ENCODE measurements around the gene MYO1B.

Gene MYO1B

DNA sequence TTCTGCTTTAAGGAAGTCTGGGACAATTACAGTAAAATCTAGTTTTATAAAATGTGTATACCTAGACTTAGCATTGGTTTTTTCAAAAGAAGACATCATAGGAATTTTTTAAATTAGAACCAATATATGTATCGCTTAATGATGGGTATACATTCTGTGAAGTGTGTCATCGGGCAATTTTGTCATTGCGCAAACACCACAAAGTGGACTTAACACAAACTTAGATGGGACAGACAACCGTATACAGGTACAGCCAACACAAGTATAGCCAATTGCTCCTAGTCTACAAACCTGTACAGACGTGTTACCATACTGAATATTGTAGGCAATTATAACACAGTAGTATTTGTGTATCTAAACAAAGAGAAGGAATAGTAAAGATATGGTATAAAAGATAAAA lies 12.7 kb downstream of the MYO1B start:
- no peak for DNase-seq (ENCODE audit: low read depth in 4 of 4, low spot score in 1 of 4)

DNA sequence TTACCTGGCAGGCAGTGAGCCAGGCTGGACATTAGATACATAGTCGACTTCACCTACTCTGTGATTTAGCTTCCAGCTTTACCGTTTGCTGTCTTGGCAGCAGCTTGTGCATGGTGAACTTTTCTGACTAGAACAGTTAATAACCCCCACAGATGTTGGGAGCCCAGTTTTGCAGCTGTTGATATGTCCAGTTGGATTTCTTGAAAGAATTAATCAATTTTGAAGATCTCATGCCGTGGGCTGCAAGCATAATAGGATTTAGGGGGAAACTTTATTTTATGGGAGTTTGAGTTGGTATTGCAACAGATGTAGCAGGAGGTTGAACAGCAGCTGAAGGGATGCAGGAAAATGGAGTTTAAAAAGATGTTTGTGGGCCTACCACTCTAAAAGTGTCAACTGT lies 13.8 kb downstream of the MYO1B start:
- no peak for DNase-seq (ENCODE audit: low read depth in 4 of 4, low spot score in 1 of 4)

DNA sequence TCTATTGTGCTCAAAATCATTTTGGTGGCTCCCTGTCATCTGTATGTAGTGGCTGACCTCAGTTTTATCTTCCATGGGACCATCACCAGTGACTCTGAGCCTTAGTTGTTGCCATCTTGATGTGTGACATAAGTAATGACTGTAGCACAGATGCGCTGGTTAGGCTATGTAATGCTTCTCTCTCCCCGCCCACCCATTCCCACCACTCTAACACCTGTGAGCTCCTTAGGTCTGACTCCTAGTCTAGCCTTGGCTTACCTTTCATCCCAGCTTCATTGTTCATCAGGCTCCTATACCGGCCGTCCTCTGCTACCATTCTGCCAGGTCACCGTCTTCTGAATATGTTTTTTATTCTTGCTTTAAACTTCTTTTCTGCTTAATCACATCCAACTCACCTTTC lies 17.2 kb downstream of the MYO1B start:
- DNase-seq (ENCODE audit: low read depth in 4 of 4, low spot score in 1 of 4): no peak

DNA sequence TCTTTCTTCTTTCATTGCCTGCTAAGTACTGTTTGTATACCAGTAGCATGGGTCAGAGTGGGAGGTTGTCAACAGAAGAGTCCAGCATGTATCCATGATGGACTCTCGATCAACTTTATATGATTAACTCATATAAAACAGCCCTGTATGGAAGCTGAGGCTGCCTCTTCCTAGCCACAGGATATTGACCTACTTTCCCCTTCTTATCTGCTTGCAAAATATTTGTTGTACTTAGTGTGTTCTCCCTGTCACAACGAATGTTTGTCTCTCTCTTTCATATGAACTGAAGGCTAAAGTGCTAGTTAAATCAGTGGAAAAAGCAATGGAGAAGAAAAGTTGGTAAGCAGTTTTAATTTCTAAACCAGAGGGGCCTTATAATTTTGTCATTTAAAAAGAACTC lies 17.8 kb downstream of the MYO1B start:
- no peak for DNase-seq (ENCODE audit: low read depth in 4 of 4, low spot score in 1 of 4)

DNA sequence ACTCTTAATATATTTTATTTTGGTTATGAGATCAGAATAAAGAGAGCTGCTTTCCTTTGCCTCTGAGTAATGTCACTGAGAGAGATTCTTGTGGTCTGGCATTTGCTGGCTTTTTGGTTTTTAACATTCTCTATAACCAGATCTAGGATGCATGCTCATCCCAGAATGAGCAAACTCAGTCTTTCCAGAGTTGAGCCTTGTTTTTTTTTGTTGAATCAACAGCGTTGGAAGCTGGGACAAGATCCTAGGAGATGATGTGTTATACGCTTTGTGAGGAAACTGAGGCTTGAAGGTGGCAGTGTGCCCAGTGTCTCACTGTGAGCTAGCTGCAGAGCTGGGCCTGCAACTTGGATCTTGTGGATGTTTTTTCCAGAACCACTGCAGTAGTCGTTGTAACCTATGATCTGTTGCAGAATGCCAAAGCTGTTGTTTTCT lies 19.5 kb downstream of the MYO1B start:
- no peak for DNase-seq (ENCODE audit: low read depth in 4 of 4, low spot score in 1 of 4)

DNA sequence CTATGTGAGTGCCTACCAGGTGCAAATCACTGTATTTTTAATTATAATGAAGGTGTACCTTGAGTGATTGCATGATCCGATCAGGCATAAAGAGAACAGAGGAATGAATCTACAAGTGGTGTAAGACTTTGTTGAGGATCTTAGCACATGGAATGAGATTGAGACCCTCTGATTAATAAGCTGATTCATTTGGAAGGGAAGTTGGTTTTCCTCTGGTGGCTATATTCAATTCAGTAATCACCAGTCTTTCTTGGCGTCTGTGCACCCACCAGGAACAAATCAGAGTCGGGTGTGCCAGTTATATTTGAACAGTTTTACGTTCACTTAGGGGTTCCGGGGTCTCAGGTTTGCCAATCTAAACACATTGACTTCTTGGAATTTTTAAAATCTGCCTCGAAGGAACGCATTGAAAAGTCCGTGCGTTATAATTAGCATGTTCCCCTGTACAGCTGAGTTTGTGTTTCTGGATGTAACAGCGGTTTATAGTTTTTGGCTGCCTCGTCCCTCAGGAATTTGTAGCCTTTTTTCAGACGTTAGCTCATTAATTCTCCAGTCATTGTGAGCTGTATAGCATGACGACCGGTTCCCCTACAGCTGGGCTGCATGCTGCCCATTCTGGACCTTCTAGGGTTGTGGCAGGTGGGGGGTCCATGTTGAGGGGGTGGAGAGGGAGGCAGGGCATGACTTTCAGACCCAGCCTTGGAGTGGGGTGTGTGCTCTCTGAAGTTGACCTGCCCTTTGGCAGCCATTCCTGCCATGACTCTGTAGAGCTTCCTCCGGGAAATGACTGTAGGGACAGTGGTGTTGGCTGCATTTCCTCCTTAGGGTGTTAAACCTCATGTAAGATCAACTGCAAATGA lies 20.3 kb downstream of the MYO1B start:
- DNase-seq (ENCODE audit: low read depth in 4 of 4, low spot score in 1 of 4): no peak

DNA sequence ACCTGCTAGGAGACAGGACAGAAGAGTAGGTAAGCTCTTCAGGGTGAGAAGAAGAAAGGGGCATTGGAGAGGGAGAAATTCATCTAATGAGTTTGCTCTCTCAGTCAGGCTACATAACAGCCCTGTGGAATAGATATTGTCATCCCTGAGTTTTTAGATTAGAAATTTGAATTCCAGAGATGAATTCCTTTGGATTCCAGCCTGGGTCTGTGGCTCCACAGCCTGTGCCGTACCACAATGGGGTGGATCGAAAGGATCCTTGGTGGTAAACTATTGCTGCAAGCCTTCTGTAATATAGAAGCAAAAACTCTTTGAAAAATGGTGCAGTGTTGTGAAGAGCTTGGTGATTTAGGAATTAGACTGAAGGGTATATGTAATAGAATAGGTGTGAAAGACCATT lies 21.0 kb downstream of the MYO1B start:
- no peak for DNase-seq (ENCODE audit: low read depth in 4 of 4, low spot score in 1 of 4)

DNA sequence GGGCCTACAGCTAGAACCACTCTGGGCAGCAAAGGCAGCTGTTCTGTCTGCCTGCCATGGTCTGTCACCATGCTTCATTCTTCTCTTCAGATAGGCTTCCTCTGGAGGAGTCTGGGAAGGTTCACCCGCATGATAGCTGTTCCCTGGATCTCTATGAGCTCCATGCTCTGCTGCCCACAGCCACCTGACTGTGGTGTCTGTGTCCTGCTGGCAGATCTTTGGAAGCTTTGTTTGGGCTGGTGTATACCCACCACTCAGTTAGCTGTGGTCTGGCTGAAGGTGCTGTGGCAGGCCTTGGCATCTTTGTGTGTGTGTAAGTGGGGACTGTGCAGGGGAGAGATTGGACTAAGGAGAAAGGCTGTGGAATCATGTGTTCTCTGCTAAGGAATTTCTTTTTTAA lies 23.4 kb downstream of the MYO1B start:
- no peak for DNase-seq (ENCODE audit: low read depth in 4 of 4, low spot score in 1 of 4)

DNA sequence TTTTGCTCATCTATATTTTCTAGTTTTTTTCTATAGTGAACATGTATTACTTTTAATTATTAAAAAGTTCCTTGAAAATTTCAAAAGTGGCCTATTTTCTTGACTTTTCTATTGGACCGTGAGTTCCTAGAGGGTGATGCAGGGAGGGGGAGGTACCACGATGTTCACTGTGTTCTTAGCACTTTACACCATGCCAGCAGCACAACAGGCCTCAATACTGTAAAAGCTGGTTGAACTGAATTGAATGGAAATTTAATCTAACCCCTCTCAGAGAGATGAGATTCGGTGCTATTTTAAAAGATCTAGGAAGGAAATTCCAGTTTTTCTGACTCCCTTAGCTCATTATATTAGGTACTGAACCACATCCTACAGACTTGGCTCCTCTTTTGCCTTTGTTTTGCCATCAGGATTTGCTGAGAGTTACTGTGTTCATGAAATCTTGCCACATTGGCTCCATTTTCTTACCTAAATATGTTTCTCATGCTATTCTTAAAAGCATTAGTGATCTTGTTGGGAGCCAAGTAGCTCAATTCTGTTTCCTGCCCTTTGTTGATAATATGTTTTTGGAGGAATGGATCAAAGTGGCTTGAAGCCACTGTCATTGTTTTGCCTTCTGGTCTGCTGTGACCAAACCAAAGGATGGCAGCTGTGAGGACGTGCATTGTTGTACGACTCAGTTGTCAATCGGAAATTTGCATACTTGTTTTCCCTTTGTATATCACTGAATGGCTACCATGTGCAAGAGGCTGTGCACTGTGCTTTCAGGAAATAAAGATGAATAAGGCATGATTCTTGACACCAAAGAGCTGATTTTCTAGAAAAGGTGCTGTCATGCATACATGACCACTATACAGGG lies 25.3 kb downstream of the MYO1B start:
- no peak for DNase-seq (ENCODE audit: low read depth in 4 of 4, low spot score in 1 of 4)

DNA sequence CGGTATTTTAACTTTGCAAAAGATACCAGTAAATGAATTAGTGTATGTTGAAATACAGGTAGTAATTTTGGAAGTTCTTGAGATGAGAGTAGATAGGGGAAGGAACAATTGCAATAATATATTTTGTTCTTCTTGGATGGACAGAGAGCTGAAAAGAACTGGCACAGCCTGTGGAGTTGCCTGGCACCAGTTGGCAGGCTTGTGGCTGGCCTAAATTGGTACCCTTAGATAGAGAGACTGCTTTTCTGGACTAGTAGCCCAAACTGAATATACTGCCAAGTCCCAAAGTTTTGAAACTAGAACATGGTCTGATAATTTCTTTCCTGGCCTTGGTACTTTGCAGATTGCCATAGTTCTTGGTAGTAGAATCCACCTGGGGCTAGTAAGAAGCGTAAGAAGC lies 26.9 kb downstream of the MYO1B start:
- DNase-seq (ENCODE audit: low read depth in 4 of 4, low spot score in 1 of 4): no peak

DNA sequence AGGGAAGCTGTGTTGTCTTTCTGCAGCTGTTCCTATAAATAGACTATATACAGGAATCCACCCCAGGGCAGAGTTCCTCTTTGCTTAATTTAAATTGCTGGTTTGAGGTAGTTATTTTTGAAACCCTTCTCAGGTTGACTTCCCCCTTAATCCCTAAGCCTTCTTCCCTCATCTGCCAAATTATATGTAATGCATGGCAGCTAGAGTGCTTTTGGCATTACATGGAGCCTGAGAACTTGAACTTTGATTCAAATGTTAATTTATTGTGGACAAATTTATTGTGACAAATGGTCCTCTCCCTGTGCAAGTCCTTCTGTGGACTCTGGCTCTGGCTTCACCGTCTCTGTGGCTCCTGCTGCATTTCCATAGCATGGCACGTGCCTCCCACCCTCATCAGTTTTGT lies 29.2 kb downstream of the MYO1B start:
- no peak for DNase-seq (ENCODE audit: low read depth in 4 of 4, low spot score in 1 of 4)

DNA sequence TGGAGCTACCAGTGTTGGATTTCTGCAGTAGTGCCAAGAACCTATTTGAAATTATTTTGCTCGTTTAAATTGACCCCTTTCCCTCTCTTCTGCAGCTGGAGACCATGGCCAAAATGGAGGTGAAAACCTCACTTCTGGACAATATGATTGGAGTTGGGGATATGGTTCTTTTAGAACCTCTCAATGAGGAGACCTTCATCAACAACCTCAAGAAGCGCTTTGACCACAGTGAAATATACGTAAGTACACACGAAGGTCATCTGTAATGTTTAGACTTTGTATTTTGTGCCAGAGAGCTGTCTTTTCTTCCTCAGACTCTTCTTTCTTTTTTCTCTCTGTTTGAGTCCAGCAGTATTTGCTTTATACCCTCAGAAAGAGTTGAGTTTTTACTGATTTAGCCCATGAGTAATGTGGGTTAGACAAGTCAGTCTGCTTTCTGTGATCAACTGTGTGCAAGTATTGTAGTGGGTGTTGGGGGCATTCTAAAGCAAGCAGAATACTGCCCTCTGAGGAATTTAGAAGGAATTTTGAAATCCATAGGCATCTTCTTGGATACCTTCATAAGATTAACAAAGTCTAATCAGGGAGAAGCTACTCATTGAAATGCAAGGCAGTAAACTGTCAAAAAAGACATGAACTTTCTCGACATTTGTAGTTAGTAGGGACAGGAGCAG lies 31.7 kb downstream of the MYO1B start:
- no peak for DNase-seq (ENCODE audit: low read depth in 4 of 4, low spot score in 1 of 4)

DNA sequence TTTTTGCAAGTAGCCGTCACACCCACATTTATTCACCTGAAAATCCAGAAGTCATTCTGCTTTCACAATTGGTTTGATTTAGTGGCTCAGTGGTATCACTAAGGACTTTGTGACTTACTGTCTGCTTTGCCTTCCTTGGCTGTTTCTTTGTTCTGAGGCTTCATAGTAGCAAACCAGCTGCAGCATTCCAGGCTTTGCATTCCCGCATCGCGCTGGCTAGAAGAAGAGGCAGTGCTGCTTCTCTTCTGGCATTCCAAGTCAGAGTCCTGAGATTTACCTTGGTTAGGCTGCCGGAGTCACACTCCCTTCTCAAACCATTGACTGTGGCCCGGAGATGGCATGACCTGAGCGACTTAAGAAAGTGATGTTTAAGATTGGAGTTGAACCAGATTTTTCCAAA lies 35.1 kb downstream of the MYO1B start:
- DNase-seq (ENCODE audit: low read depth in 4 of 4, low spot score in 1 of 4): no peak

DNA sequence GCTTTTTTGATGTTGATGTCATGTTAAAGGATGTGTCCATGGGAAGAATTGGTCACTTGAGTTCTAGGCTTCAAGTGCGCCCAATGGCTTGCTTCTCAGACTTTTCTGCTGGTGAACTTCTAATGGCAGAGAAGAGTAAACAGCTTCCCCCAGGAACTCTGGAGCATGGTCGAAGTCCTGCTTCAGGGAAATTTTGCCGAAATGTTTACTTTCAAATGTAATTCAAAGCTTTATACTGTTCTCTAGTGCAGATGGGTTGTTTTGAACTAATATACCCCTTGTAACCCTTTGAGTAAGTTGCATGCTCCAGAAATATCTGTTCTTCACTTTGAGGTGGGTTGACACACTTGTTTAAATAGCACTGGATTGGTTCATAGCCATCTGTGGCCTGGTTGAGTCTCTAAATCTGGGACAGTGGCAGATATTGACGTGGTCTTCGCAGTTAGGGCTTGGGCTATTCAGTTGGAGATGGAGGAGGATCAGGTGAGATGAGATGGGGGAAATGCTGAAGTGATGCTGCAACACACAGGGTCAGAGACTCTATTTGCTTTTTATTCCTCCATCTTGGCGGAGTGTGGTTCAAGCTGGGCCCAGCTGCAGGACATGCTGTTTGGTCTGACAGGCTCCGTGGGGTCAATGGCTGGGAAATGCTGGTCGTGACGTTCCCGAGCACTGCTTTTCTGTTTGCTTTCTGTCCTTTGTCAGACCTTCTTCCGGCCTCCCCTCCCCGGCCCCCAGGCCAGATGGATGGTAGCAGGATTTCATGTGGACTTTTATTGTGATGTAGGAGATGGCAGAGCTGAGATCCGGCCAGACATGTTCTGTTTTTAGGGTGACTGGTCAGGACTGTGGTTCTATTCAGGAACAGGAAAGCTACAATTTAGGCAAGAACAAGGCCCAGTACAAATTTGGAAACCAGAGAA lies 35.9 kb downstream of the MYO1B start:
- DNase-seq (ENCODE audit: low read depth in 4 of 4, low spot score in 1 of 4): no peak

DNA sequence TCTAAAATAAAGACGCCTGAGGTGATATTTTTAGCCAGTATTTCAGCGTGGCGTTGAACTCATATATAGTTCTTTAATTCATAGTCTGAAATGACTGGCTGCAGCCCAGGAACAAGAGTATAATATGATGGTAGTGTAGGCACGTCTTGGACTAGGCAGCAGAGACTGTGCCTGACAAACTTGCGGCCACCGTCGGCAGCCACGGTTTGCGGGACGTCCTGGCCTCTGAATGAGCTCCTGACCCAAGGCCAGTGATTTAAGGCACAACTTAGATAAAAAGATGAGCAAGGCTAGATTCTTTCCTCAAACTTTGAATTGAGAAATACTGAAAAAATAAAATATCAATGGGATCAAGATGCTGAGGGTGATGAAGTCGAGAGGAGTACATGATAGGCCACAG lies 40.0 kb downstream of the MYO1B start:
- DNase-seq (ENCODE audit: low read depth in 4 of 4, low spot score in 1 of 4): no peak

DNA sequence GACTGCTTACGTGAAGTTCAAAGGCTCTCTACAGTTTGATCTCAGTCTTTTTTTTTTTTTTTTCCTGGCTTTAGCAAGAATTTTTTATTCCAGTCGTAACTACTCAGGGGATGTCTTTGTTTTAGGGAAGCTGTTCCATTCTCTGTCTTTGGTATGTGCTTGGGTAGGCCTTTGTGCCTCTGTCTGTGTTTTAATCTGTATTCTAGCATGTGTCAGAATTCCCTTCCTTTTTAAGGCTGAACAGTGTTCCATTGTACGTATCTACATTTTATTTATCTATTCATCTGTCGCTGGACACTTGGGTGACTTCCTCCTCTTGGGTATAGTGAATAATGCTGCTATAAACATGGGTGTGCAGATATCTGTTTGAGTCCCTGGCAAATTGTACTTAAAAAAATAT lies 42.6 kb downstream of the MYO1B start:
- no peak for DNase-seq (ENCODE audit: low read depth in 4 of 4, low spot score in 1 of 4)

DNA sequence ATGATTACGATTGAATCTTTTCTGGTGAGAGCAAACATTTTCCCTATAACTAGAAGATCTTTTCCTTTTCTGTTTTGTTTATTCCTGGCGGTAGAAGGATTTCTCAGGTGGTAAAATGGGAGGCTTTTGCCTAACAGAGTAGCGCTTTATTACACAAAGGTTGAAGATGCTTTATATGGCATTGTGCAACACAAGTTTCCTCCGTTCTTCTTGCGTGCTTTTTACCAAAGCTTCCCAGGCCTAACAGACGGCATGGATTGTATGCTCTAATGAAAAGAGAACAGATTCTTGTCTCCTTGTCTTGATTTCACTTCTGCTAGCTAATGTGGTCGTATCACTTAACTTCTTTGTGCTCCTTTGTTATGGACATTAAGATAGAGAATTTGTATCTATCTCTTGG lies 43.8 kb downstream of the MYO1B start:
- DNase-seq (ENCODE audit: low read depth in 4 of 4, low spot score in 1 of 4): no peak

DNA sequence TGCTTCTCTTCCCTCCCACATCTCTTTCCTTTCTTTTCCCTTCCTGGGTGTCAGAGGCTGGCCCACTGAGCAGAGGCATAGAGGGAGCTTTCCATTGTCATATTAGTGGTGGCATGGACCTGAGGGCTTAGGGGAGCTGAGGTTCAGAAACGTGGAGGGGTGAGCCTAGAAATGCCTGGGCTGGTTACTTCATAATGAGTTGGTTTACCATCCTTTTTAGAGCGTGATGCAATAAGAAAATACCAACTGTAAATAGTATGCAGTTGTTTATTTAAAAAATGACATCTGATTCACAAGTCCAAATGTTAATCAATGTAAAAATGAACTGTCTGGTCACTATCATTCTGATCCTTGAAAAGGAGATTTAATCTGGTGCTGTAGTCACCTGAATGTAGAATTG lies 46.3 kb downstream of the MYO1B start:
- DNase-seq (ENCODE audit: low read depth in 4 of 4, low spot score in 1 of 4): no peak

DNA sequence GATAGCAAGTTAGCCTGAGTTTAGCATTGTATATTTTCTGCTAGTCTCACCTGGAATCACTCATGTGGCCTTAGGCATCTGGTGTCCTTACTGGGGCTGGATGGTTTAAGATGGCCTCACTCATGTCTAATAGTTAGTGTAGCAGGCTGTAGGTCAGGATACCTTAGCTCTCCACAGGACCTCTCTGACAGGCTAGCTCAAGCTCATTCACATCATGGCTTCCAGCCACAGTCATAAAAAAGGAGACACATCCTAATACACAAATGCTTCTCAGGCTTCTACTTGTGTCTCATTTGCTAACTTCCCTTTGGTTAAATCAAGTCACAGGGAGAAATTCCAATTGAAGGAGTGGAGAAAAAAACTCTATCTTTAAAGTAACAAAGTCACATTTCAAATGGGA lies 47.7 kb downstream of the MYO1B start:
- no peak for DNase-seq (ENCODE audit: low read depth in 4 of 4, low spot score in 1 of 4)

DNA sequence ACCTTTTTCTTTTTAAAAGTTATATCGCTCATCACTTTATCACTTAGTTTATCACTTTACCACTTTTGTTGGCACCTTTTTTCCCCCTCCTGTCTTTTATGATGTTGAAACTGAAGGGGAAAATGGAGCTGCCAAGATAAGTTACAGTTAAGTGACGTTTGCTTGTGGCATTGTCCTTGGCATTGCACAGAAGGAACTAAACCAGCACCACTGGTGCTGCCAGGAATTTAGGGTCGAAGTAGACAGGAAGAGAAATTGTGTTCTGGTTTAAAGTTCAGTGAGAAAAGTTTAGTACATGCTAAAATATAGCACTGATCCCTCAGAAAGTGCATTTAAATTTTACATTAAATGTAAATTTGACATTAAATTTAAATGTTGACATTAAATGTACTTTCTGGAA lies 49.9 kb downstream of the MYO1B start:
- no peak for DNase-seq (ENCODE audit: low read depth in 4 of 4, low spot score in 1 of 4)
